OCI-LY7 (cell line): ENCODE results near the gene GIPC3. TPM values are rescaled to one million over a fixed set of nuclear protein-coding genes. Genes with fewer than 3 reads are reported as not detected.

ENCODE experiments used
- BruUV-seq: library from RNA; stranded (reverse); fragments of 400-500 nt; replicated peaks from 2 replicates; lab custom pipeline; 2021; lab: Mats Ljungman, UMichigan
- CTCF ChIA-PET: fragments of 300-600 bp; sonication (Branson Sonifier 250); formaldehyde crosslinking; loops from one replicate; lab custom pipeline; 2022; ENCODE audit warnings: antibody characterized with exemption; ENCODE audit not compliant: unreplicated experiment; lab: Charles Lee
- POLR2A ChIA-PET: fragments of 300-600 bp; sonication (Branson Sonifier 250); formaldehyde crosslinking; loops from one replicate; lab custom pipeline; 2022; ENCODE audit warnings: antibody characterized with exemption; lab: Charles Lee
- DNase-seq: peaks from one replicate; pipeline ENCODE4 v3.0.0-alpha.2; 2015; ENCODE audit warnings: low spot score
- H2AFZ ChIP-seq: fragments of 200-600 bp; sonication (generic), shearing (Covaris generic); 2 replicates; pipeline ENCODE4 v1.6.1; 2014; ENCODE audit warnings: mild to moderate bottlenecking, antibody characterized with exemption, low read length, moderate library complexity
- H3K27ac ChIP-seq: fragments of 200-600 bp; sonication (generic); 2 replicates; pipeline ENCODE4 v1.5.1; 2014; ENCODE audit warnings: mixed run types, low read depth, mild to moderate bottlenecking, moderate library complexity, low read length, inconsistent platforms; ENCODE audit not compliant: poor library complexity, severe bottlenecking
- H3K36me3 ChIP-seq: fragments of 200-600 bp; sonication (generic); 2 replicates; pipeline ENCODE4 v1.6.1; 2014; ENCODE audit warnings: mild to moderate bottlenecking, antibody characterized with exemption, low read length, moderate library complexity, mixed read lengths; ENCODE audit not compliant: insufficient read depth
- H3K4me1 ChIP-seq: fragments of 200-600 bp; sonication (generic); 2 replicates; pipeline ENCODE4 v1.5.1; 2014; ENCODE audit warnings: mild to moderate bottlenecking, low read length; ENCODE audit not compliant: insufficient read depth, poor library complexity, severe bottlenecking
- H3K4me2 ChIP-seq: fragments of 200-600 bp; sonication (generic); 2 replicates; pipeline ENCODE4 v1.6.1; 2014; ENCODE audit warnings: mild to moderate bottlenecking, low read length
- H3K4me3 ChIP-seq: fragments of 200-600 bp; sonication (generic); 2 replicates; pipeline ENCODE4 v1.5.1; 2014; ENCODE audit warnings: mild to moderate bottlenecking, low read depth, low read length; ENCODE audit not compliant: poor library complexity, severe bottlenecking
- H3K79me2 ChIP-seq: fragments of 200-600 bp; sonication (generic); 2 replicates; pipeline ENCODE4 v1.6.1; 2016; ENCODE audit warnings: low read depth, mild to moderate bottlenecking, low read length, moderate library complexity, mixed read lengths; ENCODE audit not compliant: insufficient read depth
- H3K9me2 ChIP-seq: fragments of 200-600 bp; sonication (generic); 2 replicates; pipeline ENCODE4 v1.6.1; 2016; ENCODE audit warnings: mild to moderate bottlenecking, low read length, mixed read lengths; ENCODE audit not compliant: insufficient read depth
- H3K9me3 ChIP-seq: fragments of 200-600 bp; sonication (generic); 2 replicates; pipeline ENCODE4 v1.6.1; 2014; ENCODE audit warnings: mild to moderate bottlenecking, mixed run types, low read length, mixed read lengths
- H4K20me1 ChIP-seq: fragments of 200-600 bp; sonication (generic); 2 replicates; pipeline ENCODE4 v1.6.1; 2014; ENCODE audit warnings: mild to moderate bottlenecking, antibody characterized with exemption, low read length, moderate library complexity, mixed read lengths; ENCODE audit not compliant: insufficient read depth
- CTCF ChIP-seq: fragments of 200-600 bp; sonication (generic); conservative IDR thresholded peaks from 2 replicates; pipeline ENCODE4 v1.5.1; 2014; ENCODE audit warnings: mild to moderate bottlenecking, antibody characterized with exemption, low read length, moderate library complexity, mixed read lengths
- EZH2phosphoT487 ChIP-seq: fragments of 200-600 bp; sonication (generic); IDR thresholded peaks from 2 replicates; pipeline ENCODE4 v1.6.1; 2018; ENCODE audit warnings: low read depth, borderline replicate concordance, mild to moderate bottlenecking, mixed run types, antibody characterized with exemption, low read length, moderate library complexity, mixed read lengths
- intact Hi-C: fragments of 100-400 bp; cut with micrococcal nuclease; formaldehyde crosslinking; loops from one replicate; pipeline ENCODE4 v1.10.0; 2022; ENCODE audit not compliant: unreplicated experiment
- total RNA-seq, 2 experiments: library from RNA; depleted of rRNA in 1 of 2; stranded (reverse); fragments of >200 nt in 1 of 2; shearing (Covaris generic) in 1 of 2; gene quantifications; 2 replicates each; pipeline ENCODE4 v1.2.3, GENCODE V29; 2014 to 2022

GIPC3 gene
- total RNA-seq, 2 experiments from 2014 or later = not detected

- CTCF ChIA-PET = no interaction called here
- DNase-seq = no peak
- H3K79me2 ChIP-seq = peaks cover 5% of the 10 kb centered on the region; the same call in 1 of the 2 replicates
- H3K4me1 ChIP-seq = peaks cover 6% of the 10 kb centered on the region
- TF ChIP-seq CTCF = no peak
- TF ChIP-seq EZH2phosphoT487 = no peak
- no TSS peak for BruUV-seq
- peaks cover 25% of the 10 kb centered on the region for H3K36me3 ChIP-seq
- H2AFZ ChIP-seq = no peak overlapping the region
- no peaks in the 10 kb centered on the region for H3K9me2 ChIP-seq
- H3K27ac ChIP-seq = no peak overlapping the region
- intact Hi-C loops = no loop called here
- no peaks in the 10 kb centered on the region for H4K20me1 ChIP-seq
- no peak overlapping the region for H3K4me3 ChIP-seq
- no peak overlapping the region for H3K4me2 ChIP-seq
- POLR2A ChIA-PET = no interaction called here
- H3K9me3 ChIP-seq = no peaks in the 10 kb centered on the region
These were observed 10.0 kb upstream of the GIPC3 start for GRCh38 chr19:3575260-3575741.

GRCh38 chr19:3575949-3576673, 9.2 kb upstream of the GIPC3 start:
- BruUV-seq = no TSS peak
- H4K20me1 ChIP-seq = no peaks in the 10 kb centered on the region
- no peaks in the 10 kb centered on the region for H3K9me2 ChIP-seq
- H3K27ac ChIP-seq = no peak overlapping the region
- H3K36me3 ChIP-seq = peaks cover 25% of the 10 kb centered on the region
- H3K9me3 ChIP-seq = no peaks in the 10 kb centered on the region
- DNase-seq = no peak
- intact Hi-C loops = no loop called here
- TF ChIP-seq CTCF = no peak
- no peak for TF ChIP-seq EZH2phosphoT487
- no peak overlapping the region for H2AFZ ChIP-seq
- H3K4me3 ChIP-seq = no peak overlapping the region
- H3K79me2 ChIP-seq = peaks cover 5% of the 10 kb centered on the region; the same call in 1 of the 2 replicates
- H3K4me2 ChIP-seq = peak overlapping the region; percentile 18; the same call in 1 of the 2 replicates
- peaks cover 6% of the 10 kb centered on the region for H3K4me1 ChIP-seq
- CTCF ChIA-PET = no interaction called here
- POLR2A ChIA-PET = no interaction called here
